GM13977 (cell line): ENCODE results near the gene SLC44A1.

Experiments used
- DNase-seq: peaks from one replicate; pipeline ENCODE4 v3.0.0; 2012; ENCODE audit warnings: low spot score
- CTCF ChIP-seq: IDR thresholded peaks from 2 replicates; pipeline ENCODE4 v1.5.1; 2012; ENCODE audit warnings: mild to moderate bottlenecking, control low read depth; ENCODE audit not compliant: insufficient read depth; ENCODE audit errors: extremely low read depth, missing control alignments
- in situ Hi-C: fragments of 300-500 bp; cut with MboI; formaldehyde crosslinking; loops from one replicate; pipeline ENCODE4 v1.12.0; 2022; ENCODE audit warnings: low sequenced_read_pairs, low pct_unique_long_range_greater_than_20kb, mixed read lengths, inconsistent platforms; ENCODE audit not compliant: unreplicated experiment

The SLC44A1 gene

GRCh38 chr9:105309531-105309931 lies 65.1 kb downstream of the SLC44A1 start:
- in situ Hi-C loops, result no loop called here
- no peak for DNase-seq
- TF ChIP-seq CTCF, result no peak

- in situ Hi-C loops, result no loop called here
- TF ChIP-seq CTCF, result no peak
- no peak for DNase-seq
These were observed 66.9 kb downstream of the SLC44A1 start for GRCh38 chr9:105311306-105311705.

- TF ChIP-seq CTCF, result no peak
- DNase-seq, result no peak
- in situ Hi-C loops, result no loop called here
These were observed 68.8 kb downstream of the SLC44A1 start for GRCh38 chr9:105313238-105313637.

GRCh38 chr9:105316703-105317102 lies 72.3 kb downstream of the SLC44A1 start:
- DNase-seq, result no peak
- in situ Hi-C loops, result no loop called here
- no peak for TF ChIP-seq CTCF

- no peak for DNase-seq
- no peak for TF ChIP-seq CTCF
- in situ Hi-C loops, result no loop called here
These were observed 74.3 kb downstream of the SLC44A1 start for GRCh38 chr9:105318729-105319191.

- no peak for TF ChIP-seq CTCF
- in situ Hi-C loops, result no loop called here
- no peak for DNase-seq
These were observed 74.9 kb downstream of the SLC44A1 start for GRCh38 chr9:105319202-105319813.
